IPS DF 4.7 (cell line): Measurements from ENCODE around the gene SHB.

Source experiments
- DNase-seq: peaks from one replicate; pipeline ENCODE4 v3.0.0-alpha.2; 2013; ENCODE audit warnings: low spot score; ENCODE audit errors: extremely low read depth

SHB gene

DNA sequence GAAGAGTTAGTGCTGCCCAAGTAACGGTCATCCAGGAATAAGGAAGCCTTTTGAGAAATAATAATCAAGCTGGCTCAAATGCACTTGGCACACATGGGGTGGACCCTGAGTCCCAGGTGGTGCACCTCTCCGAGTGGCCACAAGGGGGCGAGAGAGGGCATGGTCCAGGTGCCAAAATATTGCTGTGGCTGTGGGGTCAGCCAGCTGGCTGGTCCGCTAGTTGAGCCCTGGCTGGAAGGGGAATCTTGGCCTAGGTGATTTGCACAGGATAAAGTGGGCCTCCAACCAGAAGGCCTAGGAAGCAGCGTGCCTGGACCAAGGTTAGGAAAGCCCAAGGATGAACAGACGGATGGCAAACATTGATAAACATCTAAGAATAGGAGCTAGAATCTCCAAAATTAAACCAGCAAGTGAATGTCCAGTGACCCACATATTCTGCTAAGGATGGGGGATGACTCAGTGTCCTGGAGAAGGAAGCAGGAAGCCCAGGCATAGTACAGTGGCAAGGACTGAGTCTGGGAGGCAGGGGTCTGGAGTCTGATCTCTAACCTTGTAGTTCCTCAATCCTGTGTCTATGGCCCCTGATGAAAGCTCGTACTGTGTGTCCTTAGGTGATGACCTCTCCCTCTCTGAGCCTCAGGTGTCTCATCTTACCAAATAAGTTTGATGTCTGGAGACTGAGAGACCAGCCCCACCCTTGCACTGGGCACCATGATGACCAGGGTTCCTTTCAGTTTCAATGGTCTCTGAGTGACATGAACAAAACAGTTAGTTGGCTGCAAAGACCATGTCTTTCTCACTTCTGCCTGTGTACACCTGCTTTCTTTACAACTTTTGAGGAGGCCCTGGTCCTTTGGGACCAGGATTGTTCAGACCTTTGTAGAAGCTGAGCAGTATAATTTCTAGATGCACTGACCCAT lies 19.2 kb upstream of the SHB start:
- DNase-seq, result no peak

- no peak for DNase-seq
These were observed 17.5 kb upstream of the SHB start for GRCh38 chr9:38086496-38086895.

DNA sequence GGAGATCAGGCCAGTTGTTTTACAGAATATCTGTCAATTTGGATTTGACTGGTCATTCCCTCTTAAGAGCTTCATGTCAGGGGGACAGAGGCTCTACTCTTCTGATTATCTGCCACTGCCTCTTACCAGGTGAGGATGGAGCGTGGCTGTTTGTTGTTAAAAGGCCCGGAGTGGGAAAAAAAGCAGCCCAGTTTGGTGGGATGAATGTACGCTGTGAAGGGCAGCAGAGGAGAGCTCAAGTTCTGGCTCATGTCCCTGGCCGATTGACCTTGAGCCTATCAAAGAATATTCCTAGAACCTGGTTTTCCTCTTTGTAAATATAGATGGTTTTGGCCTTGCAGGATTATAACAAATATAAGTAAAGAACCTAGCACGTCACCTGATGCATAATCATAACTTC lies 16.3 kb upstream of the SHB start:
- DNase-seq, result no peak

DNA sequence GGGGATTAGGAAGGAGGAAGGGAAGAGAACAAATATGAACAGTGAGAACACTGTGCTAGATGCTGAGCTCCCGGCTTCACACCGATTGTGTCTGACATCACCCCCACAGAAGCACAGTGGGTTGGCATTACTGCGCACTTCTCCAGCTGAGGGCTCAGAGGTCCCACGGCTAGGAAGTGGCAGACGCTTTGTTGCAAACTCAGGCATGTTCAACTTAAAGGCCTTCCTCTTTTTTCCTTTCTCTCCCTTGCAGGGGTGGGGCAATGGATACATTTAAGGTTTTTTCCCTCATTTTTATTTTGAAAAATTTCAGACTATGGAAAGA lies 15.5 kb upstream of the SHB start:
- DNase-seq, result no peak

DNA sequence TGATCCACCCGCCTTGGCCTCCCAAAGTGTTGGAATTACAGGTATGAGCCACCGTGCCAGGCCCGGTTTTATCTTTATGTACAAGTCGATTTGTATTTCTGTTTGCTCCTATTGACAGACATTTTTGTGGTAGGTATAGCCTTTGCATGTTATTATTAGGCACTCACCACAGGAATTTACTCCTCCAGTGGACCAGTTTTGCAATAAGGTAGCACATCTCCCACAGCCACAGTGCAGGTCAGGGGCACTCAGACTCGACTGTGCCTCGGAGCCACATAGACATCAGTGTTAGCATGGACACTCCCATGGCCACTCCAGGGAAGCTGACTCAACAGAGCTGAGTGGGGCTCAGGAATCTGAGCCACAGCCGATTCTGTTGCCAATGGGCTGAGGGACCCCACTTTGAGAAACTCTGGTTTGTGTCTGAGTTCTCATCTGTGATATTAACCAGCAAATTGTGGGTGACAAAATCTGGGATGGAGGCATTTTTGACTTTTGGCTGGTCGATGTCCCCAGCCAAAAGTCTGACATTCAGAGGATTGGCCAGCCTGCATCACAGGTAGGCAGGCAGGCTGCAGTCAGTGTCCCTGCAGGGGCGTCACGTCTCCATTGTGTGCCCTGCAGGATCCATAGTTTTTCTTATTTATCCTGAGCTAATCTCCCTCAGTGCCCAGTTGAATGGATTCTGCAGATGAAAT lies 15.0 kb upstream of the SHB start:
- no peak for DNase-seq

DNA sequence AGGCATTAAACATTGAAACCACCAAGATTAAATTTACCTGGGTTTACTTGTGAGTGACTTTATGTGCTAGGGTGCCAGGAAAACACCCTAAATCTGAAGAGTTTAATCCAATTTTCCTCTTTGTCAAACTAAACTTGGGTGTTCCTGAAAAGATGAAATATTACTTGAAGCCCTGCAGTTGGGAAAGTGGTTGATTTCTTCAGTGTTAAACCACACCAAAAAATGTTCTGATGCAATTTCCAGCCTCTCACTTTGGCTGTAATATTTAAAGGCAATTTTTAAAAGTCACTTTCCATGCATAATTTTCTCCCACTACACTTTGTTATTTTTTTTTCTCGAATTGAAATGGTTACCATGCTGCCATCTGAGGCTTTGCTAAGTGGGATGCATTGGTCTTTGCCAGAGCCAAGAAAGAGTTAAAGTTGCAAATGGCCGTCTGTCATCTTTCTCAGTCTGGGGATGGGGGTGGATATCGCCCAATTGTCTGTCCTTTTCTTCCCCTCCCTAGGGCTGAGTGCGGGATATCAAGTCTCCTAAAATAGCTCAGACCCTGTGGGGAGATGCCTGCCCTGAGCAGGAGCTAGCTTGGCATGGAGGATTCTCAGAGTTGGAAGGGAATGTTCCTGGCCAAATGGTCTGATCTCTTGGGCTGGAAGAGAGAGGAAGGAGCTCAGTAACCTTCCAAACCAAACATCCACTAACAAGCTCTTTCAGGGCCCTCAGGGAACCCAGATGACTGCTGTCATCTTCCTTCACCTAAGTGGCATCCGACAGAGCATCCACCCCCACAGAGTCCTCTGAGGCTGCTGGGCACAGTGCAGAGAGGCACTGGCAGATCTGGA lies 13.6 kb upstream of the SHB start:
- DNase-seq, result no peak

- DNase-seq, result no peak
These were observed 12.5 kb upstream of the SHB start for GRCh38 chr9:38081356-38082108.

- DNase-seq, result no peak
These were observed 10.5 kb upstream of the SHB start for GRCh38 chr9:38079461-38080031.

- DNase-seq, result no peak
These were observed 6.2 kb upstream of the SHB start for GRCh38 chr9:38075272-38075671.

- no peak for DNase-seq
These were observed 5.5 kb upstream of the SHB start for GRCh38 chr9:38074441-38074961.

DNA sequence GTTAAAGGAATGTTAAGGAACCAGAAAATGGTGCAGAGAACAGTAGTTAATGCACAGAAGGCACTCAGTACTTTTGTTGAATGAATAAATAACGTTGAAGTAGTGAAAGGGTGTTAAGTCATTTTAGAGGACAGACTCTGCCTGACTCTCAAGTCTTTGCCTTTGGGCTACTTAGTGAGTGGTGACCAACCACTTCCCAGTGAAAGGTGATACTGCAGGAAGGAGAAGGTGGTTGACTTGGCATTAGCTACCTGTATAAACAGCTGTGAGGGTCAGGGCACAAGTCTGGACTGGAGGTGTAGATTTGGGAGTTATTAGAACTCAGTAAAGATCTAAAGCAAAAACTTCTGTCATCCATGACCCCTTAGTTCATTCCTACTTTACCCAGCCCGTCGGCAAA lies 4.9 kb upstream of the SHB start:
- no peak for DNase-seq

DNA sequence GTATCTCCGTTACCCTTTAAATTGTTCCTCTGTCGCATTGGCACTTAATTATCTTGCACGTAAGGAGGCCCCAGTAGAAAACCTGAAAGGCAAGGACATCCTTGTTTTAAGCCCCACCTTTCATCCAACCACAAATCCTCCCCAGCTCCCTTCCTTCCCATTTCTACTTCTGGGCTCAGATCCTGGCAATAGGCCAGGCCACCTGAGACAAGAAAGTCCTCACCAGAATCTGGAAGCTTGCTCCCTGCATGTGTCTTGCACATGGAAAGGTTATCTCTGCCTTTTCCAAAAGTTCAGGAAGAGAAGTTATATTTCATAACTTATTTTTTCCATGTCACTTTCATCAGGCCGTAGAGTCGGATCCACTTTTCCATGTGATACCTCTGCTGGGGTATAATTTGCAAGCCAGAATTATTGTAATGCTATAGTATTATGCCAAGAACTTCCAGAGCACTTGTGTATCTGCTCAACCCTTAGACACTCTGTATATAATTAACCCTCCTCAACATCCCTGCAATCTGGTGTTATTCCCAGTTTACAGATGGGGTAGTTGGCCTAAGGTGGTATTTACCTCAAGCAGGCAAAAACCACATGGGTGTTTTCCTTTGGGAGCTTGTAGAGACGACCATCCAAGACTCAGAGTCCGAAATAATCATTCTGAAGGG lies 2.6 kb upstream of the SHB start:
- no peak for DNase-seq

GRCh38 chr9:38067859-38068681 lies 957 bp downstream of the SHB start:
- DNase-seq, result no peak

- no peak for DNase-seq
These were observed 1.8 kb downstream of the SHB start for GRCh38 chr9:38066914-38067858.

GRCh38 chr9:38066197-38066913 lies 2.7 kb downstream of the SHB start:
- no peak for DNase-seq

DNA sequence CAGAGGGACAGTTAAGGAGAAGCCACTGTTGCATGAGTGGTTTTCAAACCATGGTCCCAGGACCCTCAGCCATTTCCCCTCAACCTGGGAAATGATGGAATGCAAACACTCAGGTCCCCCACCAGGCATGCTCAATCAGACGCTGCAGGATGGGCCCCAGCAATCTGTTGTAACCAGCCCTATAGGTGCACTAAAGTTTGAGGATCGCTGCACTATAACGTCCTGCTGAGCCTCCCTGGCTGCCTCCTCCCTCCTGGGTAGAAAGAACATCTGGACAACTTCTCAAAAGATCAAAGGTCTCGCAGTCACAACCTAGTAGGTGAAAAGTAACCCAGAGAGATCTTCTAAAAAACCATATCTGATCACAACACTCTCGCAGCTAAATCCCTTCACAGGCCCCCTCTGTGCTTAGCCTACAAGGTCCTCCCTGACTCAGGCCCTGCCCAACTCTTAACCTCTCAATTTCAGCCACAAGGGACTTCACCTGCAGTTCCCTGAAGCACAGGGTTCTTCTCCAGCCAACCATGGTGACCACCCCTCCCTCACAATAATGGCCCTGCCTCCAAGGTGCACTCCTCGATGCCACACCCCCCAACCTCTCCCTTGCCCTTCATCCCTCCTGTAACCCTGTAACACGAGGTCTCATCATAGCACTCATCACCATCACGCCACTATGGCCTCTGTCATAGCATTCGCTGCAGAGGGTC lies 3.5 kb downstream of the SHB start:
- DNase-seq, result no peak

GRCh38 chr9:38064842-38065368 lies 4.1 kb downstream of the SHB start:
- no peak for DNase-seq
